Femur (tissue), 1 donor: Measurements from ENCODE around the gene LPCAT1.

Experiments
- DNase-seq: peaks from one replicate; pipeline ENCODE4 v3.0.0-alpha.2; 2017

LPCAT1 gene

GRCh38 chr5:1494780-1495524 is 28.8 kb downstream of the LPCAT1 start:
- DNase-seq: no peak

- no peak for DNase-seq
Measured at GRCh38 chr5:1493941-1494340, 29.8 kb downstream of the LPCAT1 start.

GRCh38 chr5:1493413-1493812 is 30.3 kb downstream of the LPCAT1 start:
- no peak for DNase-seq

GRCh38 chr5:1492757-1493156 is 31.0 kb downstream of the LPCAT1 start:
- DNase-seq: no peak

GRCh38 chr5:1490376-1490775 is 33.4 kb downstream of the LPCAT1 start:
- no peak for DNase-seq

DNA sequence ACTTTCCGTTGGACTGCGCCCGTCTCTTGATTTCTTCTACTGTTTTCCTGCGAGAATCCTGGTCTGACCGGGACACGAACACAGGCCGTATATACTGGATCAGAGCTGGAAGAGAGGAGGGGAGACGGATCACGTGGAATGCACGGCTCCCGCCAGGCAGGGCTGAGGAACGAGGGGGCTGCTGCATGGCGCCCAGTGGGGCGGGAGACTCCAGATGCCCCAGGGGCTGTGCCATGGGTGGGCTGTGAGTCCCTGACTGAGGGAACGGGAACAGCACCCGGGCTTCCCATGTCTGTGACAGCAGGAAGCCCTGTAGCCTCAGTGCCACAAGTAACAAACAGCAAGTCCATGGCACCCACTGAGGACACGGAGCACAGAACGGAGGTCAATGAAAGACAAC is 34.0 kb downstream of the LPCAT1 start:
- DNase-seq: no peak

DNA sequence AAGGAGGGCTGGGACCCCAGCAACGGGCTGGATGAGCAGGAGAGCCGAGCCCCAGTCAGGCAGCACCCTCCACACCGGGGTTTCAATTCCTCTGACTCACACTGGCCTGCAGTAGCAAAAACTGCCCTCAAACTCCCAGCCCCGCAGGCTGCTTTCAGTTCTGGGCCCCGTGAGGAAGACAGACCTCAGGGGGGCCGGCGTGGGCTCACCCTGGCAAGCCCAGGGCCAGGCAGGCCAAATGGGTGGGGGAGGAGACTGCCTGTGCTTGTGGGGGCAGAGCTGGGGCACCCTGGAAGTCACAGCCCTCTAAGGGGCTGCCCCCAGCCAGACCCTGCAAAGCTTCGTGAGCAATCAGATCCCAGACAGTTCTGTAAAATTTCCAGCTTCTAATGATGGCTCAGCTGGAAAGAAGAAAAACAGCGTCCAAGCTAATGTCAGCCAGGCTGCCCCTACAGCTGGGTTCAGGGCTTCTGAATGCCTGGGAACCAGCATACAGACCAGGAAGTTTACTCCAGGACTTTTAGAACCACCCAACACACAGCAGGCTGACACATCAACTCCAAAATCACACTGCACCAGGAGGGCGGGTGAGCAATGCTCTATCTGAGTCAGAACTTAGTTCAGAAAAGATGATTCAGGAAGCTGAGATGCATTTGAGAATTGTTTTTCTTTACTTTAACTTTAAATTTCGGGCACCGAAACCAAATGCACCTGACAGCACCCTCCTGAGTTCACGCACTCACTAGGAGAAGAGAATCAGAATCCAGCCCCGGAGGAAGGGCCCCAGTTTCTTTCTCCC is 34.7 kb downstream of the LPCAT1 start:
- DNase-seq: no peak

- DNase-seq: no peak
Measured at GRCh38 chr5:1487079-1487764, 36.5 kb downstream of the LPCAT1 start.

- DNase-seq: no peak
Measured at GRCh38 chr5:1486271-1486670, 37.5 kb downstream of the LPCAT1 start.

DNA sequence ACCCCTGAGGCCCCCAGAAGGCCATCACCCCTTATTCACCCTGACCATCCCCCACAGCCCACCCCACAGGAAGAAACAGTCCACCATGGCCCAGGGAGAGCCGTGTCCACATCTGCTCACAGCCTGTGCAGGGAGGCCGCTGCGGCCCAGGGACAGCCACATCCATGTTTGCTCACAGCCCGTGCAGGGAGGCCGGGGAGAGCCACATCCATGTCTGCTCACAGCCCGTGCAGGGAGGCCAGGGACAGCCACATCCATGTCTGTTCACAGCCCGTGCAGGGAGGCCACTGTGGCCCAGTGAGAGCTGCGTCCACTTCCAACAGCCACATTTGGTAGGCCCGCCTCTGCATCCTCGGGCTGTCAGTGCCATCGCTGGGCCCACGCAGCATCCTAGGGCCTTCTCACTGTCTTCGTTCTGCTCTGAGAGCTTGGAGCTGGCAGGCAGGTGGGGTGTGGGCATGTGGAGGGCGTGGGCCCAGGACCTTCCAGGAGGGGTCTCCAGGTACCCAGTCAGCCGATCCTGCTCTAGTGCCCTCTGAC is 38.1 kb downstream of the LPCAT1 start:
- no peak for DNase-seq

- DNase-seq: no peak
Measured at GRCh38 chr5:1484730-1485578, 38.8 kb downstream of the LPCAT1 start.

GRCh38 chr5:1483856-1484729 is 39.7 kb downstream of the LPCAT1 start:
- DNase-seq: peak; percentile 56

- no peak for DNase-seq
Measured at GRCh38 chr5:1483064-1483463, 40.7 kb downstream of the LPCAT1 start.

- DNase-seq: no peak
Measured at GRCh38 chr5:1481959-1482331, 41.8 kb downstream of the LPCAT1 start.

DNA sequence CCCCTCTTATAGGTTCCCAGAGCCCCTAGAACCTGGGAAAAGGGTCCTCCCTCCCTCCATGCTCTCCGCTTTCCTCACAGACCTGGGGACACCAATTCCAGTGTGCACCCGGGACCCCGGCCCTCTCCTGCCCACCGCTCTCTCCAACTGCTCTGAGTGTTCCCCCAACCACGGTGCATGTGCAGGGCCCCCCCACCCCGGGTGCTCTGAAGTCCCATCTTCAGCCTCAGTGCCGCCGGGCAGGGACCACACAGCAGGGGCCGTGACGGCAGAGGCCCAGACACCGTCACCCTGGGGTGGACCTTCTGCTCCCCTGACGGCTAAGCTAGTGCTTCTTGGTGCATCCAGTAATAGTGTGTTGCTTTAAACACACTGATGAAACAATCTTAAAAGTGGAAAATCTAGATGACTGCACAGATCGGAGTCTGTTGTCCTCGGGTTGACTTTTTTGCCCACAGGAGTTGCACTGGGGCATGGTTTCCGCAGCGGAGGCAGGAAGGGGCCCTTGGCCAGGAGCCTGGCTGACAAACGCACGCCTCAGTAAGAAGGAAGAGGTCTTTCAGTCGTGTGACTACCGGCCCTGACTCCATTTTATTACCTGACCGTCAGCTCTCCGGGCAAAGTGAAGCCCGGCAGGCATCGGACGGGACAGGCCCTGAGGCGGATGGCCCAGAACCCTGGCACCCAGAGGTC is 42.3 kb downstream of the LPCAT1 start:
- no peak for DNase-seq

DNA sequence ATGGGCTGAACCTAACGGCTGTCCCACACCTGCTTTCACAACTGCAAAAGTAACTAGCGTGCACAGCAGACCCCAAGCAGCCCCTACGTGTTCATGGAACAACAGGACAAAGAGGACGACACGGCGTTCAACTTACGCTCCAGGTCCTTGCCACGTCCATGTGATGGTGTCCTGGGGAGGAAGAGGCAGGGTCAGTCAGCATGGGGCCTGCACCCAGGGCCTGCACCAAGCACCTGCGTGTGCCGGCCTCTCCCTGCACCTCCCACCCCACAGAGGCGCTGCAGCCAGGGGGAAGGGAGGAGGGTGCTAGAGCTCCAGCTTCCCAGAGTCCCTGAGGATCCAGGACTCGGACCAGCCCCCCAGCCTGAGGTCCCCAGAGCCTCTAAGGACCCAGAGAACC is 43.0 kb downstream of the LPCAT1 start:
- no peak for DNase-seq

DNA sequence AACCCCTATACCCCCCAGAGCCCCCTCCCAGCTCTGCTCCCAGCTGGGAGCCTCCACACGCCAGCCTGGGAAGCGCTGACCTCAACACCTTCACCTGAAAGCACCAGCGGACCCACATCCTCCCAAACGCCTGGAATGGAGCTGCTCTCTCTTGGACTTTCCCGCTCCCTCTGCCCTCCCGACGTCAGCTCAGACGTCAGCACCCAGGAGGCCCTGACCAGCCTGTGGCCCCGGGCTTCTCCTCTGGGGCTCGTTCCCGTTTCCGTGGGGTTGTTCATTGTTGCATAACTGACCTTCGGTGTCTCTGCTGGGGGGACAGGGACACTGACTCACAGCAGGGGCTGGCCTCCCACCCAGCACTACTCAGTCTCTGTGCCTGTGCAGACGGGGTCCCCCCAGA is 43.5 kb downstream of the LPCAT1 start:
- DNase-seq: peak; percentile 70

- DNase-seq: no peak
Measured at GRCh38 chr5:1479581-1480188, 44.1 kb downstream of the LPCAT1 start.

- no peak for DNase-seq
Measured at GRCh38 chr5:1479066-1479465, 44.7 kb downstream of the LPCAT1 start.

- DNase-seq: no peak
Measured at GRCh38 chr5:1478271-1479035, 45.3 kb downstream of the LPCAT1 start.
